ENCODE results near the gene EML4. TPM values are rescaled to one million over a fixed set of nuclear protein-coding genes. Genes with fewer than 3 reads are reported as not detected.

The EML4 gene
- total RNA-seq, 1 donor from 2014 or later, result 41.1 TPM

- no peak overlapping the region for H3K27ac Mint-ChIP-seq (ENCODE audit: unreplicated experiment)
- H3K36me3 Mint-ChIP-seq (ENCODE audit: unreplicated experiment), result peaks cover 49% of the 10 kb centered on the region
- H3K4me3 Mint-ChIP-seq (ENCODE audit: unreplicated experiment), result no peak overlapping the region
- no peaks in the 10 kb centered on the region for H3K27me3 Mint-ChIP-seq (ENCODE audit: unreplicated experiment)
- TF ChIP-seq CTCF (IDR thresholded peaks at IDR 0.05), result no peak
- peaks cover 16% of the 10 kb centered on the region for H3K4me1 Mint-ChIP-seq (ENCODE audit: unreplicated experiment)
- H3K9me3 Mint-ChIP-seq (ENCODE audit: unreplicated experiment), result no peaks in the 10 kb centered on the region
- DNase-seq (ENCODE audit: extremely low spot score, unreplicated experiment), result no peak
Measured at GRCh38 chr2:42337846-42338566, 168.9 kb downstream of the EML4 start.

GRCh38 chr2:42338567-42339190, 169.5 kb downstream of the EML4 start:
- Mint-ChIP-seq H3K4me1 (ENCODE audit: unreplicated experiment) (peaks cover 22% of the 10 kb centered on the region), H3K27me3 (ENCODE audit: unreplicated experiment) (no peaks in the 10 kb centered on the region), H3K27ac (ENCODE audit: unreplicated experiment) (no peak overlapping the region), H3K4me3 (ENCODE audit: unreplicated experiment) (no peak overlapping the region), H3K36me3 (ENCODE audit: unreplicated experiment) (peaks cover 44% of the 10 kb centered on the region), H3K9me3 (ENCODE audit: unreplicated experiment) (no peaks in the 10 kb centered on the region)
- no peak for TF ChIP-seq CTCF (IDR thresholded peaks at IDR 0.05)
- DNase-seq (ENCODE audit: extremely low spot score, unreplicated experiment), result no peak

- Mint-ChIP-seq H3K27me3 (ENCODE audit: unreplicated experiment) (no peaks in the 10 kb centered on the region), H3K9me3 (ENCODE audit: unreplicated experiment) (no peaks in the 10 kb centered on the region), H3K27ac (ENCODE audit: unreplicated experiment) (no peak overlapping the region), H3K36me3 (ENCODE audit: unreplicated experiment) (peaks cover 42% of the 10 kb centered on the region), H3K4me3 (ENCODE audit: unreplicated experiment) (no peak overlapping the region), H3K4me1 (ENCODE audit: unreplicated experiment) (peaks cover 22% of the 10 kb centered on the region)
- no peak for DNase-seq (ENCODE audit: extremely low spot score, unreplicated experiment)
- TF ChIP-seq CTCF (IDR thresholded peaks at IDR 0.05), result no peak
Measured at GRCh38 chr2:42339191-42339912, 170.2 kb downstream of the EML4 start.

GRCh38 chr2:42340045-42340937, 171.1 kb downstream of the EML4 start:
- H3K4me3 Mint-ChIP-seq (ENCODE audit: unreplicated experiment), result no peak overlapping the region
- no peaks in the 10 kb centered on the region for H3K9me3 Mint-ChIP-seq (ENCODE audit: unreplicated experiment)
- H3K36me3 Mint-ChIP-seq (ENCODE audit: unreplicated experiment), result peaks cover 44% of the 10 kb centered on the region
- H3K27me3 Mint-ChIP-seq (ENCODE audit: unreplicated experiment), result no peaks in the 10 kb centered on the region
- no peak for DNase-seq (ENCODE audit: extremely low spot score, unreplicated experiment)
- no peak for TF ChIP-seq CTCF (IDR thresholded peaks at IDR 0.05)
- peak overlapping the region; percentile 36 for H3K27ac Mint-ChIP-seq (ENCODE audit: unreplicated experiment)
- peaks cover 22% of the 10 kb centered on the region for H3K4me1 Mint-ChIP-seq (ENCODE audit: unreplicated experiment)
